GM10266 (cell line): Measurements from ENCODE around the gene ARHGAP25.

Experiments
- DNase-seq: peaks from one replicate; pipeline ENCODE4 v3.0.0; 2012; ENCODE audit errors: extremely low spot score
- CTCF ChIP-seq: IDR thresholded peaks from 2 replicates; pipeline ENCODE4 v1.5.1; 2012; ENCODE audit warnings: mild to moderate bottlenecking, low read depth; ENCODE audit not compliant: control insufficient read depth, insufficient read depth; ENCODE audit errors: missing control alignments

The ARHGAP25 gene

GRCh38 chr2:68757081-68757480 lies 22.5 kb downstream of the ARHGAP25 start:
- TF ChIP-seq CTCF: no peak
- DNase-seq: no peak

GRCh38 chr2:68762100-68762499 lies 27.5 kb downstream of the ARHGAP25 start:
- no peak for TF ChIP-seq CTCF
- no peak for DNase-seq

GRCh38 chr2:68762665-68763064 lies 28.1 kb downstream of the ARHGAP25 start:
- no peak for TF ChIP-seq CTCF

GRCh38 chr2:68764041-68764805 lies 29.6 kb downstream of the ARHGAP25 start:
- no peak for DNase-seq
- TF ChIP-seq CTCF: no peak

More at GRCh38 chr2:68762665-68763064, 28.1 kb downstream of the ARHGAP25 start:
- no peak for DNase-seq

- no peak for DNase-seq
- no peak for TF ChIP-seq CTCF
Measured at GRCh38 chr2:68764806-68765311, 30.2 kb downstream of the ARHGAP25 start.

GRCh38 chr2:68765739-68766375 lies 31.2 kb downstream of the ARHGAP25 start:
- TF ChIP-seq CTCF: no peak
- DNase-seq: no peak

- no peak for TF ChIP-seq CTCF
- no peak for DNase-seq
Measured at GRCh38 chr2:68766376-68766845, 31.8 kb downstream of the ARHGAP25 start.
